Measurements from ENCODE around the gene IPO9. TPM values are rescaled to one million over a fixed set of nuclear protein-coding genes. Genes with fewer than 3 reads are reported as not detected.
A peak's percentile ranks its signal among the peaks of the same experiment; 100 is the strongest.
"Not testable (repeated sequence)": the region's sequence is repeated elsewhere in the genome, so short reads cannot be mapped to it uniquely, and the experiment has no call there.

The IPO9 gene
- total and polyA plus RNA-seq, 7 donors: 8.1 to 20.2 (median 15.5) TPM

GRCh38 chr1:201850053-201850397 is 21.1 kb downstream of the IPO9 start:
- intact Hi-C loops (cut with DNase I): no loop called here
- WGBS, 2 donors: 49 to 65% methylated on average over 1 of the region's 1 CpG
- H3K27ac ChIP-seq: peak overlapping the region in 3 of 4 donors; percentile 50 to 72 (median 61)
- H3K9me3 ChIP-seq: no peaks in the 10 kb centered on the region
- no peak overlapping the region for H3K4me3 ChIP-seq
- DNase-seq: no peak
- peaks cover 0 to 29% (median 15%) of the 10 kb centered on the region in 4 donors for H3K4me1 ChIP-seq
- TF ChIP-seq POLR2AphosphoS5 (IDR thresholded peaks at IDR 0.05): peak in 1 of 4 donors; percentile 3
- TF ChIP-seq EP300 (IDR thresholded peaks at IDR 0.05): no peak
- peaks cover 21 to 67% (median 28%) of the 10 kb centered on the region in 4 donors for H3K36me3 ChIP-seq
- no peaks in the 10 kb centered on the region for H3K27me3 ChIP-seq

- no peak overlapping the region for H3K4me3 ChIP-seq
- WGBS, 2 donors: 92% methylated on average over 1 of the region's 1 CpG
- H3K36me3 ChIP-seq: peaks cover 27 to 86% (median 44%) of the 10 kb centered on the region in 4 donors
- no peak overlapping the region for H3K27ac ChIP-seq
- H3K27me3 ChIP-seq: no peaks in the 10 kb centered on the region
- peaks cover 0 to 29% (median 15%) of the 10 kb centered on the region in 4 donors for H3K4me1 ChIP-seq
- H3K9me3 ChIP-seq: no peaks in the 10 kb centered on the region
- TF ChIP-seq POLR2AphosphoS5 (IDR thresholded peaks at IDR 0.05) (no peak), POLR2A (IDR thresholded peaks at IDR 0.05) (no peak), CTCF (IDR thresholded peaks at IDR 0.05) (no peak), EP300 (IDR thresholded peaks at IDR 0.05) (no peak)
- intact Hi-C loops (cut with DNase I): no loop called here
- DNase-seq: no peak
These were observed 23.0 kb downstream of the IPO9 start for GRCh38 chr1:201851949-201852348.

GRCh38 chr1:201856722-201857121 is 27.8 kb downstream of the IPO9 start:
- H3K9me3 ChIP-seq; H3K27me3 ChIP-seq; intact Hi-C loops (cut with DNase I); DNase-seq; H3K27ac ChIP-seq; H3K4me1 ChIP-seq; H3K4me3 ChIP-seq: not testable (repeated sequence)
- H3K36me3 ChIP-seq: peaks cover 25 to 98% (median 56%) of the 10 kb centered on the region in 4 donors
- WGBS, 2 donors: 95 to 96% methylated on average over 2 of the region's 2 CpGs

GRCh38 chr1:201859424-201859823 is 30.5 kb downstream of the IPO9 start:
- Histone ChIP-seq H3K4me3 (no peak overlapping the region), H3K27me3 (no peaks in the 10 kb centered on the region), H3K36me3 (peaks cover 12 to 98% (median 32%) of the 10 kb centered on the region in 4 donors), H3K4me1 (no peaks in the 10 kb centered on the region), H3K27ac (no peak overlapping the region), H3K9me3 (no peaks in the 10 kb centered on the region)
- no peak for DNase-seq
- TF ChIP-seq EP300 (IDR thresholded peaks at IDR 0.05) (no peak), POLR2A (IDR thresholded peaks at IDR 0.05) (no peak), CTCF (IDR thresholded peaks at IDR 0.05) (no peak), POLR2AphosphoS5 (IDR thresholded peaks at IDR 0.05) (no peak)
- intact Hi-C loops (cut with DNase I): no loop called here
- WGBS, 2 donors: 92 to 96% methylated on average over 5 of the region's 5 CpGs

- intact Hi-C loops (cut with DNase I): no loop called here
- H3K4me1 ChIP-seq: no peaks in the 10 kb centered on the region
- no peak overlapping the region for H3K27ac ChIP-seq
- H3K9me3 ChIP-seq: no peaks in the 10 kb centered on the region
- TF ChIP-seq POLR2AphosphoS5 (IDR thresholded peaks at IDR 0.05) (no peak), CTCF (IDR thresholded peaks at IDR 0.05) (no peak), POLR2A (IDR thresholded peaks at IDR 0.05) (no peak), EP300 (IDR thresholded peaks at IDR 0.05) (no peak)
- DNase-seq: no peak
- no peak overlapping the region for H3K4me3 ChIP-seq
- 88 to 89% methylated on average over 7 of the region's 7 CpGs for WGBS, 2 donors
- no peaks in the 10 kb centered on the region for H3K27me3 ChIP-seq
- peaks cover 8 to 96% (median 16%) of the 10 kb centered on the region in 4 donors for H3K36me3 ChIP-seq
These were observed 32.5 kb downstream of the IPO9 start for GRCh38 chr1:201861448-201861847.

GRCh38 chr1:201870397-201870796 is 41.4 kb downstream of the IPO9 start:
- Histone ChIP-seq H3K4me3 (no peak overlapping the region), H3K27ac (no peak overlapping the region), H3K36me3 (peaks cover 31 to 99% (median 55%) of the 10 kb centered on the region in 4 donors), H3K27me3 (no peaks in the 10 kb centered on the region), H3K9me3 (no peaks in the 10 kb centered on the region), H3K4me1 (no peaks in the 10 kb centered on the region)
- no peak for DNase-seq
- 92 to 93% methylated on average over 10 of the region's 10 CpGs for WGBS, 2 donors
- intact Hi-C loops (cut with DNase I): no loop called here
- TF ChIP-seq EP300 (IDR thresholded peaks at IDR 0.05): no peak
- no peak for TF ChIP-seq POLR2AphosphoS5 (IDR thresholded peaks at IDR 0.05)
- no peak for TF ChIP-seq CTCF (IDR thresholded peaks at IDR 0.05)
- TF ChIP-seq POLR2A (IDR thresholded peaks at IDR 0.05): no peak

Data from sigmoid colon (tissue), 7 donors.